Kidney epithelial cell (primary cell): ENCODE data around the gene SPAG6. TPM values are rescaled to one million over a fixed set of nuclear protein-coding genes. Genes with fewer than 3 reads are reported as not detected.
A peak's percentile ranks its signal among the peaks of the same experiment; 100 is the strongest.

ENCODE experiments used
- DNase-seq: peaks from one replicate; pipeline ENCODE4 v3.0.0-alpha.2; 2010; ENCODE audit warnings: low read depth
- H3K27me3 ChIP-seq: 2 replicates; pipeline ENCODE4 v1.6.0; 2011; ENCODE audit warnings: low read length; ENCODE audit not compliant: control insufficient read depth, insufficient read depth
- H3K36me3 ChIP-seq: 2 replicates; pipeline ENCODE4 v1.5.1; 2011; ENCODE audit warnings: low read length; ENCODE audit not compliant: control insufficient read depth, insufficient read depth
- H3K4me3 ChIP-seq: 2 replicates; pipeline ENCODE4 v1.5.1; 2011; ENCODE audit warnings: low read depth, mild to moderate bottlenecking, control low read depth, low read length
- CTCF ChIP-seq: IDR thresholded peaks from 2 replicates; pipeline ENCODE4 v1.5.1; 2011; ENCODE audit warnings: mild to moderate bottlenecking, moderate library complexity, low read length, control low read depth, inconsistent platforms; ENCODE audit not compliant: insufficient read depth, poor library complexity, severe bottlenecking
- total RNA-seq: library from RNA; depleted of rRNA; stranded (reverse); fragments of >200 nt; gene quantifications from 2 replicates; pipeline ENCODE4 v1.2.3, GENCODE V29; 2015

The SPAG6 gene
- total RNA-seq = 0.79 and 1.2 TPM in 2 replicates

GRCh38 chr10:22345301-22346095, at the start of gene SPAG6:
Gene SPAG6 (plus strand): TSS chr10:22345496. CDS start chr10:22345612, 116 bp downstream.
- Histone ChIP-seq H3K27me3 (peaks cover 42% of the 10 kb centered on the region), H3K36me3 (no peaks in the 10 kb centered on the region), H3K4me3 (peak within 1 kb of the TSS; percentile 38)
- no peak for TF ChIP-seq CTCF
- no peak for DNase-seq

- Histone ChIP-seq H3K27me3 (no peaks in the 10 kb centered on the region), H3K36me3 (no peaks in the 10 kb centered on the region), H3K4me3 (no peak overlapping the region)
- TF ChIP-seq CTCF = no peak
- DNase-seq = no peak
Measured at GRCh38 chr10:22301193-22301592, 44.1 kb upstream of the SPAG6 start.

GRCh38 chr10:22303461-22303860, 41.8 kb upstream of the SPAG6 start:
- Histone ChIP-seq H3K27me3 (no peaks in the 10 kb centered on the region), H3K36me3 (no peaks in the 10 kb centered on the region), H3K4me3 (no peak overlapping the region)
- DNase-seq = no peak
- no peak for TF ChIP-seq CTCF

- no peak for DNase-seq
- no peak overlapping the region for H3K4me3 ChIP-seq
- TF ChIP-seq CTCF = no peak
Measured at GRCh38 chr10:22305721-22306120, 39.6 kb upstream of the SPAG6 start.

GRCh38 chr10:22308390-22308789, 36.9 kb upstream of the SPAG6 start:
- Histone ChIP-seq H3K36me3 (no peaks in the 10 kb centered on the region), H3K27me3 (no peaks in the 10 kb centered on the region), H3K4me3 (no peak overlapping the region)
- TF ChIP-seq CTCF = no peak
- DNase-seq = no peak

More at GRCh38 chr10:22305721-22306120, 39.6 kb upstream of the SPAG6 start:
- Histone ChIP-seq H3K27me3 (no peaks in the 10 kb centered on the region), H3K36me3 (no peaks in the 10 kb centered on the region)
